Thoracic aorta (tissue), 2 donors: Measurements from ENCODE around the gene PBXIP1. TPM values are rescaled to one million over a fixed set of nuclear protein-coding genes. Genes with fewer than 3 reads are reported as not detected.
A peak's percentile ranks its signal among the peaks of the same experiment; 100 is the strongest.

Source experiments
- ATAC-seq: fragments of 150-250 bp; one replicate; pipeline ENCODE4 v1.8.0; 2017; ENCODE audit warnings: low read depth; ENCODE audit not compliant: insufficient number of reproducible peaks, low FRiP score
- DNase-seq: peaks from one replicate; pipeline ENCODE4 v3.0.0-alpha.2; 2020; ENCODE audit warnings: low spot score
- H3K27ac ChIP-seq, 2 donors: fragments of 200-600 bp; sonication (generic); 1 replicate in 1 of 2; 2 replicates in 1 of 2; pipeline ENCODE4 v1.5.1; 2016; ENCODE audit warnings: mild to moderate bottlenecking in 2 of 2, moderate library complexity in 2 of 2
- H3K27me3 ChIP-seq: fragments of 200-600 bp; sonication (generic); replicated peaks from 2 replicates; pipeline ENCODE4 v1.6.0; 2016; ENCODE audit warnings: mild to moderate bottlenecking; ENCODE audit not compliant: insufficient read depth
- H3K36me3 ChIP-seq: fragments of 200-600 bp; sonication (generic); one replicate; pipeline ENCODE4 v1.5.1; 2016
- H3K4me1 ChIP-seq, 2 donors: fragments of 200-600 bp; sonication (generic); 1 replicate in 1 of 2; 2 replicates in 1 of 2; pipeline versions ENCODE4 v1.5.1 to v1.6.0; 2016; ENCODE audit warnings: low read depth in 2 of 2, mild to moderate bottlenecking in 1 of 2; ENCODE audit not compliant: control insufficient read depth in 1 of 2
- H3K4me3 ChIP-seq: fragments of 200-600 bp; sonication (generic); 2 replicates; pipeline ENCODE4 v1.5.1; 2016; ENCODE audit warnings: mild to moderate bottlenecking
- H3K9me3 ChIP-seq: fragments of 200-600 bp; sonication (generic); 2 replicates; pipeline ENCODE4 v1.5.1; 2016
- CTCF ChIP-seq: fragments of 200-600 bp; sonication (generic); IDR thresholded peaks from one replicate; pipeline ENCODE4 v1.5.1; 2019; ENCODE audit warnings: antibody characterized with exemption
- total RNA-seq, 2 donors: library from RNA; depleted of rRNA; stranded (reverse); fragments of >200 nt; gene quantifications; one replicate each; pipeline versions ENCODE4 v1.1.0 to v1.2.3, GENCODE V29; 2016

Gene PBXIP1
- total RNA-seq, 2 donors from 2014 or later, result 185 to 227 TPM

- Histone ChIP-seq H3K4me3 (peak overlapping the region; percentile 91), H3K4me1 (peaks cover 13 to 24% of the 10 kb centered on the region in 2 donors), H3K27me3 (no peaks in the 10 kb centered on the region), H3K27ac (peak overlapping the region; percentile 96 to 97), H3K9me3 (no peaks in the 10 kb centered on the region), H3K36me3 (peaks cover 40% of the 10 kb centered on the region)
- no peak for TF ChIP-seq CTCF
- ATAC-seq (no peak), DNase-seq (no peak)
Observed at GRCh38 chr1:154962156-154962749, 6.4 kb upstream of the PBXIP1 start.

GRCh38 chr1:154961207-154962155, 5.6 kb upstream of the PBXIP1 start, which contains the start of gene PYGO2:
Gene PYGO2 (minus strand): TSS chr1:154961782. CDS start chr1:154961576, 206 bp downstream.
- Histone ChIP-seq H3K4me3 (peak within 1 kb of the TSS; percentile 91), H3K9me3 (no peaks in the 10 kb centered on the region), H3K4me1 (peaks cover 19 to 32% of the 10 kb centered on the region in 2 donors), H3K36me3 (peaks cover 33% of the 10 kb centered on the region), H3K27me3 (no peaks in the 10 kb centered on the region), H3K27ac (peak within 1 kb of the TSS; percentile 96 to 97)
- ATAC-seq, result peak; percentile 67
- peak; percentile 32 for DNase-seq
- peak; percentile 46 for TF ChIP-seq CTCF

DNA sequence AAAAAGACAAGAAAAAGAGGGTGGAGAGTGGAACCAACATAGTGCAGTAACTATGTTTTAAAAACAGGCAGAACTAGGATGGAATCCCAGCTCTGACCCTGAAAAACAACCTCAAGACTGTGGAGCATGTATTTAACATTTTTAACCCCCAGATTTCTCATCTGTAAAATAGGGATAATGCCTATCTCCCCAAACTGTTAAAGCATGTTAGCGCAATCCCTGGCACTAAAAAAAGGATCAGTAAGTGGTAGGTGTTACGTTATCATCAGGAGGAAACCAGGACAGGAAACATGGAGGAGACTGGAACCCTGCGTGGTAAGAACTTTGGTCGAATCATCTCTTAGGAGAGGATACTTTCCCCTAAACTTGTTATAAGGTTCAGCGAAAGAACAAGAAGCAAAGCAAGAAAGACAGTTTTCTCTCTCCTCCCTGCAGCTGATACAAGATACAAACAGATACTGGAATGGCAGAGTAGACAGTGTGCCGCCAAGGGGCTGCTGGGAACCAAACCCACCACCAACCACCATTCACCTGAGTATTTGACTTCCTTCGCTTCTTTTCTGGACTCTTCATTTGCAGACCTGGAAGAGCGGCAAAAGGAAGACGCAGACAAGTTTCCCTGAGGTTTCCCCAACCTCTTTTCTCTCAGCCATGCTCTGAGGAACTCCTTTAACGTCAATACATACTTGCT, 4.7 kb upstream of the PBXIP1 start:
- no peak for DNase-seq
- no peaks in the 10 kb centered on the region for H3K9me3 ChIP-seq
- no peak for ATAC-seq
- H3K27me3 ChIP-seq, result no peaks in the 10 kb centered on the region
- no peak for TF ChIP-seq CTCF
- peak overlapping the region; percentile 96 to 97 for H3K27ac ChIP-seq
- peaks cover 21 to 34% of the 10 kb centered on the region in 2 donors for H3K4me1 ChIP-seq
- H3K4me3 ChIP-seq, result peak overlapping the region; percentile 91
- peaks cover 24% of the 10 kb centered on the region for H3K36me3 ChIP-seq

- no peak for TF ChIP-seq CTCF
- Histone ChIP-seq H3K4me3 (no peak overlapping the region), H3K27ac (no peak overlapping the region), H3K9me3 (no peaks in the 10 kb centered on the region), H3K4me1 (peaks cover 32 to 46% of the 10 kb centered on the region in 2 donors), H3K36me3 (peaks cover 16% of the 10 kb centered on the region), H3K27me3 (no peaks in the 10 kb centered on the region)
- DNase-seq, result no peak
- no peak for ATAC-seq
Observed at GRCh38 chr1:154959426-154959780, 3.5 kb upstream of the PBXIP1 start.
